Keratinocyte (primary cell): Measurements from ENCODE around the gene NOP9. TPM values are rescaled to one million over a fixed set of nuclear protein-coding genes. Genes with fewer than 3 reads are reported as not detected.

Source experiments
- DNase-seq: peaks from one replicate; pipeline ENCODE4 v3.0.0-alpha.2; 2011; ENCODE audit warnings: low read depth, missing footprints, low spot score
- FAIRE-seq: peaks from 2 replicates; lab custom pipeline; 2011; peaks lifted over from hg19 to GRCh38; lab: Jason Lieb, UNC
- H2AFZ ChIP-seq: 2 replicates; pipeline ENCODE4 v1.6.0; 2012; ENCODE audit warnings: low read length, control low read depth, inconsistent platforms; ENCODE audit not compliant: control insufficient read depth
- H3K27ac ChIP-seq: 2 replicates; pipeline ENCODE4 v1.5.1; 2011; ENCODE audit warnings: low read length; ENCODE audit not compliant: control insufficient read depth, insufficient read depth
- H3K27me3 ChIP-seq: 3 replicates; pipeline ENCODE4 v1.6.0; 2011; ENCODE audit warnings: low read length; ENCODE audit not compliant: control insufficient read depth, insufficient read depth; ENCODE audit errors: extremely low read depth
- H3K36me3 ChIP-seq, 2 experiments: 2 replicates in 1 of 2; 3 replicates in 1 of 2; pipeline ENCODE4 v1.5.1; 2011; ENCODE audit warnings: low read length in 2 of 2, mild to moderate bottlenecking in 1 of 2; ENCODE audit not compliant: control insufficient read depth in 2 of 2, insufficient read depth in 2 of 2; ENCODE audit errors: extremely low read depth in 1 of 2
- H3K4me1 ChIP-seq: 3 replicates; pipeline ENCODE4 v1.5.1; 2011; ENCODE audit warnings: low read length; ENCODE audit not compliant: control insufficient read depth, insufficient read depth; ENCODE audit errors: extremely low read depth
- H3K4me2 ChIP-seq: 3 replicates; pipeline ENCODE4 v1.6.0; 2011; ENCODE audit warnings: low read depth, low read length; ENCODE audit not compliant: control insufficient read depth, insufficient read depth; ENCODE audit errors: extremely low read depth
- H3K4me3 ChIP-seq, 3 experiments: fragments of 200-600 bp in 1 of 3; sonication (generic) in 1 of 3; 2 replicates in 2 of 3; 3 replicates in 1 of 3; pipeline ENCODE4 v1.5.1; 2011 to 2016; ENCODE audit warnings: low read length in 3 of 3, mild to moderate bottlenecking in 3 of 3, control low read depth in 2 of 3, inconsistent platforms in 1 of 3, low read depth in 1 of 3, mixed read lengths in 1 of 3, mixed run types in 1 of 3, moderate library complexity in 1 of 3; ENCODE audit not compliant: control insufficient read depth in 2 of 3, insufficient read depth in 2 of 3; ENCODE audit errors: extremely low read depth in 1 of 3
- H3K79me2 ChIP-seq: 2 replicates; pipeline ENCODE4 v1.6.0; 2012; ENCODE audit warnings: low read length; ENCODE audit not compliant: control insufficient read depth, insufficient read depth
- H3K9ac ChIP-seq: 3 replicates; pipeline ENCODE4 v1.6.0; 2011; ENCODE audit warnings: low read length; ENCODE audit not compliant: control insufficient read depth, insufficient read depth; ENCODE audit errors: extremely low read depth
- H3K9me1 ChIP-seq: 3 replicates; pipeline ENCODE4 v1.6.0; 2011; ENCODE audit warnings: low read length; ENCODE audit not compliant: control insufficient read depth, insufficient read depth; ENCODE audit errors: extremely low read depth
- H3K9me3 ChIP-seq: 2 replicates; pipeline ENCODE4 v1.5.1; 2012; ENCODE audit warnings: low read depth, low read length; ENCODE audit not compliant: control insufficient read depth
- H4K20me1 ChIP-seq: 3 replicates; pipeline ENCODE4 v1.6.0; 2011; ENCODE audit warnings: low read length; ENCODE audit not compliant: control insufficient read depth, insufficient read depth; ENCODE audit errors: extremely low read depth
- CTCF ChIP-seq, 3 experiments: IDR thresholded peaks in 1 of 3; conservative IDR thresholded peaks in 1 of 3; optimal IDR thresholded peaks in 1 of 3; 2 replicates in 2 of 3; 3 replicates in 1 of 3; pipeline versions ENCODE3 to v1.5.1; 2011; ENCODE audit warnings: low read length in 3 of 3, mild to moderate bottlenecking in 3 of 3, moderate library complexity in 2 of 3, control low read depth in 1 of 3, inconsistent platforms in 1 of 3; ENCODE audit not compliant: insufficient read depth in 2 of 3; ENCODE audit errors: extremely low read depth in 1 of 3
- EZH2 ChIP-seq: IDR thresholded peaks from one replicate; pipeline ENCODE4 v1.6.1; 2012; ENCODE audit warnings: inconsistent platforms, mild to moderate bottlenecking, low read length, moderate library complexity
- dilution Hi-C: fragments of 300-500 bp; cut with MboI; formaldehyde crosslinking; loops from one replicate; pipeline ENCODE4 v1.7.0; 2020; ENCODE audit warnings: low sequenced_read_pairs; ENCODE audit not compliant: extremely low pct_ligation_motif_present
- polyA plus RNA-seq, 5 experiments: library from polyadenylated mRNA; depleted of rRNA in 3 of 5; stranded (reverse) in 3 of 5; stranded (forward) in 1 of 5; unstranded in 1 of 5; fragments of >200 nt; gene quantifications; 1 replicate in 1 of 5; 2 replicates in 3 of 5; 3 replicates in 1 of 5; pipeline versions ENCODE4 v1.2.1 to v1.2.3, GENCODE V29; 2011 to 2012; ENCODE audit warnings: missing spikeins in 2 of 5, low read depth in 1 of 5, low replicate concordance in 1 of 5

NOP9 gene
- polyA plus RNA-seq, 1 donor (not counting 4 experiments of a cell fraction or from before 2014, with no cell fraction given): 19.9 TPM

- dilution Hi-C loops: no loop called here
- no peak overlapping the region for H2AFZ ChIP-seq
- FAIRE-seq: no peak
- H3K4me1 ChIP-seq: peaks cover 37% of the 10 kb centered on the region
- H3K4me3 ChIP-seq: peak overlapping the region; percentile 58 to 94 (median 80)
- peaks cover 38 to 49% of the 10 kb centered on the region in 2 experiments for H3K36me3 ChIP-seq
- peaks cover 32% of the 10 kb centered on the region for H3K79me2 ChIP-seq
- H3K9ac ChIP-seq: peak overlapping the region; percentile 95
- TF ChIP-seq EZH2: no peak
- TF ChIP-seq CTCF (optimal IDR thresholded peaks at IDR 0.05 in 1 of 3, IDR thresholded peaks at IDR 0.05 in 1 of 3, conservative IDR thresholded peaks at IDR 0.05 in 1 of 3; ENCODE audit: extremely low read depth in 1 of 3, insufficient read depth in 2 of 3, low read length in 3 of 3): no peak
- H4K20me1 ChIP-seq: no peaks in the 10 kb centered on the region
- H3K9me1 ChIP-seq: no peaks in the 10 kb centered on the region
- no peaks in the 10 kb centered on the region for H3K27me3 ChIP-seq
- peak overlapping the region; percentile 86 for H3K4me2 ChIP-seq
- peak overlapping the region; percentile 93 for H3K27ac ChIP-seq
- no peaks in the 10 kb centered on the region for H3K9me3 ChIP-seq
- no peak for DNase-seq
Measured at GRCh38 chr14:24300326-24300980, 803 bp downstream of the NOP9 start.

- Histone ChIP-seq H3K36me3 (peaks cover 49 to 62% of the 10 kb centered on the region in 2 experiments), H3K79me2 (peaks cover 24% of the 10 kb centered on the region), H3K27ac (no peak overlapping the region), H4K20me1 (no peaks in the 10 kb centered on the region), H3K27me3 (no peaks in the 10 kb centered on the region), H3K9ac (no peak overlapping the region), H3K9me1 (no peaks in the 10 kb centered on the region), H2AFZ (no peak overlapping the region), H3K9me3 (no peaks in the 10 kb centered on the region), H3K4me2 (no peak overlapping the region), H3K4me3 (no peak overlapping the region), H3K4me1 (peaks cover 16% of the 10 kb centered on the region)
- no peak for TF ChIP-seq EZH2
- TF ChIP-seq CTCF (optimal IDR thresholded peaks at IDR 0.05 in 1 of 3, IDR thresholded peaks at IDR 0.05 in 1 of 3, conservative IDR thresholded peaks at IDR 0.05 in 1 of 3; ENCODE audit: extremely low read depth in 1 of 3, insufficient read depth in 2 of 3, low read length in 3 of 3): no peak
- dilution Hi-C loops: no loop called here
- DNase-seq (no peak), FAIRE-seq (no peak)
Measured at GRCh38 chr14:24304019-24304387, 4.4 kb downstream of the NOP9 start.
